NCI-H146 (cell line): ENCODE results near the gene MBD5.
A peak's percentile ranks its signal among the peaks of the same experiment; 100 is the strongest.
"Not testable (repeated sequence)": the region's sequence is repeated elsewhere in the genome, so short reads cannot be mapped to it uniquely, and the experiment has no call there.

Source experiments
- DNase-seq: peaks from one replicate; lab custom pipeline; 2025; lab: John Stamatoyannopoulos, UW

Gene MBD5

GRCh38 chr2:148021059-148021861 lies at the start of gene MBD5:
MBD5 (plus strand) TSS chr2:148021091.
- peak; percentile 52 for DNase-seq

DNA sequence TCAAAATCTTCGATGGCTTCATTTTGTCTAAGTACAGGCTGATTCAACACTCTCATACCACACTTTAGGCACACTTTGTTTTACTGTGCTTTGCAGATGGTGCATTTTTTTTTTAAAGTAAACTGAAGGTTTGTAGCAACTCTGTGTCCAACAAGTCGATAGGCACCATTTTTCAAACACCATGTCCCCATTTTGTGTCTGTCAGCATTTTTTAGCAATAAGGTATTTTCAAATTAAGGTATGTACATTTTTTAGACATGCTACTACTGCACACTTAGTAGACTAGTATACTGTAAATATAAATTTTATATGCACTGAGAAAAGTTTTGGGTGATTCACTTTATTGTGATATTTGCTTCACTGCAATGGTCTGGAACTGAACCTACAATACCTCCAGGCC lies 44.8 kb upstream of the MBD5 start:
- no peak for DNase-seq

- DNase-seq, result no peak
Observed at GRCh38 chr2:147977679-147978078, 43.2 kb upstream of the MBD5 start.

DNA sequence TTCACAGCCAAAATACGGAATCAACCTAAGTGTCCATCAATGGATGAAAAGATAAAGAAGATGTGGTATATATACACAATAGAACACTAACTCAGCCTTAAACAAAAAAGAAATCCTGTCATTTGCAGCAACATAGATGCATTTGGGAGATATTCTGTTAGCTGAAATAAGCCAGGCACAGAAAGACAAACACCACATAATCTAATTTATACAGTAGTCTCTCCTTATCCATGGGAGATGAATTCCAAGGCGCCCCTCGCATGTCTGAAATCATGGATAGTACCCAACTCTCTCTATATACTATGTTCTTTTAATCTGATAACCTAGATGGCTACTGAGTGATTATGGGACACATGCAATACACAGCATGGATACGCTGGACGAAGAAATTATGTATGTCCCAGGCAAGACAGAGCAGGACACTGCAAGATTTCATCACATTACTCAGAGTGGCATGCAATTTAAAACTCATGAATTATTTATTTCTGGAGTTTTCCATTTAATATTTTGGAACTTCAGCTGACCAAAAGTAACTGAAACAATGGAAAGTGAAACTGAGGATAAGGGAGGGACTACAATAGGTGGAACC lies 39.9 kb upstream of the MBD5 start:
- DNase-seq, result no peak

- no peak for DNase-seq
Observed at GRCh38 chr2:147989102-147989501, 31.8 kb upstream of the MBD5 start.

- peak; percentile 2 for DNase-seq
Observed at GRCh38 chr2:147989809-147990403, 31.0 kb upstream of the MBD5 start.

DNA sequence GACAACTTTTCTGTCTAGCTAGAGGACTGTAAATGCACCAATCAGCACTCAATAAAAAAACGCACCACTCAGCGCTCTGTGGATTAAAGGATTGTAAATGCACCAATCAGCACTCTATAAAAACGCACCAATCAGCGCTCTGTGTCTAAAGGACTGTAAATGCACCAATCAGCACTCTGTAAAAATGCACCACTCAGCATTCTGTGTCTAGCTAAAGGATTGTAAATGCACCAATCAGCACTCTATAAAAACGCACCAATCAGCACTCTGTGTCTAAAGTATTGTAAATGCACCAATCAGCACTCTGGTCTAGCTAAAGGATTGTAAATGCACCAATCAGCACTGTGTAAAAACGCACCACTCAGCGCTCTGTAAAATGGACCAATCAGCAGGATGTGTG lies 25.9 kb upstream of the MBD5 start:
- not testable (repeated sequence) for DNase-seq

DNA sequence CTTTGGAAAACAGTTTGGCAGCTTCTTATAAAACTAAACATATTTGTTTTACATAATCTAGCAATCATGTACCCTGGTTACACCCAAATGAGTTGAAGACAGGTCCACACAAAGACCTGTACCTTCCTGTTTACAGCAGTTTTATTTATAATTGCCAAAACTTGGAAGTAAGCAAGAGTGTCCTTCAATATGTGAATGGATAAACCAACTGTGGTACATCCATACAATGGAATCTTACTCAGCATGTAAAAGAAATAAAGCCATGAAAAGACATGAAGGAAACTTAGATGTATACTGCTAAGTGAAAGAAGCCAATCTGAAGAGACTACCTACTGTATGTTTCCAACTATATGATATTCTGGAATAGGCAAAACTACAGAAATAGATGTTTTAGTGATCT lies 24.1 kb upstream of the MBD5 start:
- DNase-seq, result no peak

GRCh38 chr2:147998203-147998602 lies 22.7 kb upstream of the MBD5 start:
- DNase-seq, result no peak

DNA sequence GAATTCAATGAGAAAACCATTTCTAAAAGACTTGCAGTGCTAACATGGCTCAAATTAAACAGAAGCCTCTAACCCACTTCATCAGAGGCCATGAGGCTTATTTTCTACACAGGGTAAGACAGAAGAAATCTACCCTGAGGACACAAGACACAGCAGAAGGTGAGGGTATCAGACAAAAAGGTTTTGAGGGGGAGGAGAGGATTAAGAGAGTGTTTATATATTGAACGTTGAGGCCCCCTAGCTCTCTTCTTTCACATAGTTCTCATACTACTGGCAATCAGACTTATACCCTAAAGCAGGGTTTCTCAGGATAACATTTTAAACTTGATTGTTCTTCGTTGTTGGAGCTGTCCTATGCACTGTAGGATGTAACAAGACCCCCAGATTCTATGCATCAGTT lies 21.8 kb upstream of the MBD5 start:
- DNase-seq, result no peak

DNA sequence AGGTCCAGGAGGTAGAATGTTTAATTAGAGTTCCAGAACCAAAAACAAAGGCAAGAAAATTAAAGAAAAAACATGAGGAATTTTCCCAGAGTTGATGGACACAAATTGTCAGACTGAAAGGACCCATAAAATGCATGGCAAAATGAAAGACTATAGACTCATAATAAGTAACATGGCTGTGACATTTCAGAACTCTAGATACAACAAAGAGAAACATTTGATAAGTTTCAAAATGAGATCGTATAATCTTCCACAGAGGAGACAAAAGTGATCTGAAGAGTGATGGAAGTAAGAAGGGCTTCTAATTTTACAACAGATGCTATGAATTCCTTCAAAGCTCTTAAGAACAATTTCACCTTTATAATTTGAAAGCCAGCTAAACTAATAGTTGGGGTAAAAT lies 20.8 kb upstream of the MBD5 start:
- no peak for DNase-seq

- DNase-seq, result not testable (repeated sequence)
Observed at GRCh38 chr2:148002420-148002819, 18.5 kb upstream of the MBD5 start.

GRCh38 chr2:148006249-148007007 lies 14.5 kb upstream of the MBD5 start:
- DNase-seq, result no peak

DNA sequence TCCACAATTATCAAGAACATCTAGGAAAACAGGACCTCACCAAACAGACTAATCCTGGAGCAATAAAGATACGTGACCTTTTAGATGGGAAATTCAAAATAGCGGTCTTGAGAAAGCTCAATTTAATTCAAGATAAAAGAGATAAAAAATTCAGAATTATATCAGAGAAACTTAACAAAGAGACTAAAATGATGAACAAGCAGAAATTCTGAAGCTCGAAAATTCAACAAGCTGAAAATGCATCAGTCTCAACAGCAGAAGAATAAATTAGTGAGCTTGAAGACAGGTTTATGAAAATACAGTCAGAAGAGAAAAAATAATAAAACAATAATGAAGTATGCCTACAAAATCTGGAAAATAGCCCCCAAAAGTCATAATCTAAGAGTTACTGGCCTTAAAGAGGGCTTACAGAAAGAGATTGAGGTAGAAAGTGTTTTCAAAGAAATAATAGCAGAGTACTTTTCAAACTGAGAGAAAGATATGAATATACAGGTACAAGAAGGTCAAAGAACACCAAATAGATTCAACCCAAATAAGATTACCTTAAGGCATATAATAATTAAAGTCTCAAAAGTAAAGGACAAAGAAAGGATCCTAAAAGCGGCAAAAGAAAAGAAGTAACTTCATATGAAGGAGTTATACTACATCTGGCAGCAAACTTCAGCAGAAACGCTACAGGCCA lies 13.5 kb upstream of the MBD5 start:
- DNase-seq, result no peak

DNA sequence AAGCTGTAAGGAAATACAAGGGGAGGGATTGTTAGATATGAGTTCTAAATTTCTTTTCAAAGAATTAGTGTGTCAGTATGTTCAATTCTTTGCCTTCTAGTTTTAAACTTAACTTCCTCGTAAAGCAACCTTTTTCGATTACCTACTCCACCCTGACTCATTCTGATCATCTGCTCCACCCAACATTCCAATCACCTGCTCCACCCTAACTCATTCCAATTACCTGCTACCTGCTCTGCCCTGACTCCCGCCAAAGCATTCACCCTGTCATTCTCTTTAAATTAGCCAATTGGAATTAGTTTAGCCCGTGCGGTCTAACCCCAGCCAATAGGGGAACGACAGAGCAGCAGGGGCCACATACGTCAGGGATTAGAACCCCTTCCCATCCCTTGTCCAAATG lies 12.5 kb upstream of the MBD5 start:
- DNase-seq, result not testable (repeated sequence)

DNA sequence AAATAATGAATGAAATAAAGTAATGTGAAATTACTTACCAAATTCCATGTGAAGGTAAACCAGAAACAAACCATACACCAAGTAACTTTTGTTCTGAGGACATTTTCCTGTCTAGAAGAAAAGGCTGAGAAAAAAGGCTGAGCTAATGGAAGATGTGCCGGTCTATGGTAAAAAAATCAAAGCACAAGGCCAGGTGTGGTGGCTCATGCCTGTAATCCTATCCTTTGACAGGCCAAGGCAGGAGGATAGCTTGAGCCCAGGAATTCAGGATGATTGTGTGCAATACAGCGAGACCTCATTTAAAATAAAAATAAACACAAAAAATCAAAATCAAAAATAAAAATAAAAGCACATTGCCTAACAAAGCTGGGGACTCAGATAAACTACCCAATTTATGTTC lies 7.0 kb upstream of the MBD5 start:
- DNase-seq, result no peak

- DNase-seq, result no peak
Observed at GRCh38 chr2:148014616-148015015, 6.3 kb upstream of the MBD5 start.

DNA sequence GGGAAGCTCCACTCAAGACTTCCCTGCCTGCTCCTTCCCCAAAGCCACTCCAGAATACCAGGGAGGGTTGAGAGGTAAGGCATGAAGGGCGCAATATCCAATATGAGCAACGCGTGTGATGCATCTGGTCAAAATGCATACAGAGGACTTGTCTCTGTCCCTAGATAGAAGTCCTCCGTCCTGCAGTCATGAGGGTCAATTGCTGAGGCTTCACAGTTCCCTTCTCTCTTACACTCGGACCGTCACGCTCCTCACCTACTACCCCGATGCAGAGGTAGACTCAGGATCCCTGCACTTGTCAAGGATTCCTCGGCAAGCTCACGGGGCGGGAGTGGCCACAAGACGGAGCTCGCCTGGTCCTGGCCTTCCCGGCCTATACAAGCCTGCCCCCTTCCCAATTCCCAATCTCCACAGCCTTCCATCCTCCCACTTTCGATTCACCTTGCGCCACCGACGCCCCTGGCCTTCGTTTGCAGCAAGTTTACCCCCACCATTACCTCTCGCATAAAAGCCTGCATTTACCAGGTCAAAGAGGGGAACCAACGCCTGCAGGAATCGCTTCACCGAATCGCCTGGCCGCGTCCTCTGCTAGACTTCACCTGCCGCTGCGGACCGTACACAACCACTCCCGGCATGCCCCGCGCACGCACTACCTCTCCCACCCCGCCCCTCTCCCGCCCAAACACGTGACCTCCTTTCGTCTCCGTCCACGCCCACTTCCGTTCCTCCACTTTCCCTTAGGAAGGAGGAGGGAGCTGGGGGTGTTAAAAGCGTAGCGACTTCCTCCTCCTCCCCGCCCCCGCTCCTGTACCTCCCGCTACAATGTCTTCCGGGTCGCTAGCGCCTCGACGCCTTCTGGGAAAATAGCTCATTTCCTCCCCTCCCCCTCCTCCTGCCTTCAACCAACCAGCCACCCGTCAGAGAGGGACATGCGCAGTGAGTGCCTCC lies 506 bp upstream of the MBD5 start, which contains the start of gene ORC4:
ORC4 (minus strand) TSS at position 627 of the 948 bp plus-strand sequence. CDS start 44,779 bp downstream, outside the sequence.
- peak; percentile 99 for DNase-seq

- no peak for DNase-seq
Observed at GRCh38 chr2:148021886-148022285, 995 bp downstream of the MBD5 start.

- DNase-seq, result no peak
Observed at GRCh38 chr2:148022351-148022750, 1.5 kb downstream of the MBD5 start.

- no peak for DNase-seq
Observed at GRCh38 chr2:148022882-148023281, 2.0 kb downstream of the MBD5 start.
